ENCODE data around the gene DAP.
"Not testable (repeated sequence)": the region's sequence is repeated elsewhere in the genome, so short reads cannot be mapped to it uniquely, and the experiment has no call there.

DAP gene

DNA sequence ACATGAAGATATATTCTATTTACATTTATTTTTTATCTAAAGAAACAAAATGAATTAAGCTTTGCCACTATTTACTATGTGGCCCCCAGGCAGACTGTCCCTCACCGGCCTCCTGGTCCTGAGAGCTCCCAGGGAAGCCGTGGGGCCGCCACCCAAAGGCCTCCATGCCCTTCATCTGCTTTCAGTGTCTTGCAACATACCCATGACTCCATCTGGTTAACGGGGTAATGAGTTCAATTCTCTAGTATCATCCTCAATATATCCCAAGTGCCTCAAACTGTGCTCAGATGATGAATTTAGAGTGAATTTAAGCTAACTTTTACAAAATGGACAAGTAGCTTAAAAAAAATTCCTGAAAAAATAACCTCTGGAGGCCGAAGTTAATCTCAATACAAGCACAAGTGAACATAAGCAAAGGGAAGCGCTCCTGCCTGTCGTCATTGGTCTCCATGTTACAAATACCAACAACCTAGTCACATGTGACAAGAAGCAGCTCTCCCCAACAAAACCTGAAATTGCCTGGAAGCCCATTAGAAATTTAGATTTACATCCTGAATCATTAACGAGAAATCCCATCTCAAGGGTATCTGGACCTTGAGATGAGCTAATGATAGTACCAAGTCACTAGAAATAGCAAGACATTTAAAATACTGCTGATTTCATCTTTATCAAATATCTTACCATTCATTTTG is 26.1 kb downstream of the DAP start:
- no peak for DNase-seq (ENCODE audit: low read depth in 2 of 2)

DNA sequence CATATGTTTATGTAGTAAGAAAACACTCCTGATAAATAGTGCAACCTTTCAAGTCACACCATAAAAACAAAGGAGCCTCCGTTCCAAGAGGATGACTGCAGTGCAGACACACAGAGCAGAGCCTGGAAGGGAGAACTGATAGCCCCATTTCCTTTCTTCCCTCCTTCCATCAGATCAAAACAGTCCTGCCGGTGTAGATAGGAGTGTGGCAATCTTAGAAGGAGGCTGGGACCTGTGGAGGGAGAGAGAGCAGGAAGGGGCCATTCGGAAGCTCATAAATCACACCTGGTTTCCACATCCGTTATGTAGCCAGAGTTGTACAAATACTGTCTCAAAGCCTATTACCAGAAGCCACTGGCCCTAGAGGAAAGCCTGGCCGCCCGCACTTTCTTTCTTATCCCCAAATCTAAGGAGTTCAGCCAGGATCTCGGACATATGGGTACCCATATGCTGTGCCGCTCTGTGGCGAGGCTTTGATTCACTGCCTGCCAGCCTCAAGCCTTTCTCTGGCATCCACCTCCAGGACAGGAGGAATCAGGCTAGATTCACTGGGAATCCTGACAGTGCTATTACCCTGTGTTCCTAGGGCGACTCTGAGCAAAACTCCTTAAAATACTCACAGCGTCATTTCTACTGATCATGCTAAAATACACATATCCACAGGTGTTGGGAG is 26.9 kb downstream of the DAP start:
- DNase-seq (ENCODE audit: low read depth in 2 of 2) = no peak

DNA sequence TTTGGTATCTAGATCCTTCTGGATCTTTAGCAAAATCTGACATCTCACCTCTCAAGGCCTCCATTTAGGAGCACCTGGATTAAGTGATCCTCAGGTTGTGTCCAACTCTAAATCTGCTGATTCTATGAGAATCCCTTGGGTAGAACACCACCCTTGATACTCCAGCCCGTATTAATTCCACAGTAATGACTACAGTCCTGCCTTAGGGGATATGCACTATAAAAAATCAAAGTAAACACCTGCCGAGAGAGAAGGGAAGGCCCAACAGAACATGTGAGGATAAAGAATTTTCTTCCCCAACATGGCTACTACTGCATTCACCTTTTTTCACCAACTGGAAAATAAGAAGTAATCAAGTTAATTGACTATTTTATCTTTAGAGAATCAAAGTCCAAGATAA is 27.6 kb downstream of the DAP start:
- no peak for DNase-seq (ENCODE audit: low read depth in 2 of 2)

DNA sequence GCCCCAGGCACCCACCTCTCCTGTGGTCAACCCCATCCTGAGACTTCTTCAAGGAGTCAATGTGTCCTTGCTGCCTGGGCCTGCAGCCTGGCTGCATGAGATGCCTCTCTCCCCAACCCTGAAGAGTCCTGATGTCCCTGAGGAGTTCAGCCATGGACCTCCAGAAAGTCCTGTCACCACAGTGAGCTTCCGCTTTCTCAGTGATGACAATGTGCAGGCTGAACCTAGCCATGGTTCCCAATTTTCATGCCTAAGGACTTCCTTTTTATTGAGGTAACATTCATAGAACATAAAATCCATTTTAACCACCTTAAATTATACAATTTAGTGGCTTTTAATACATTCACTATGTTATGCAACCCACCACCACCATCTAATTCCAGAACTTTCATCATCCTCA is 29.1 kb downstream of the DAP start:
- no peak for DNase-seq (ENCODE audit: low read depth in 2 of 2)

DNA sequence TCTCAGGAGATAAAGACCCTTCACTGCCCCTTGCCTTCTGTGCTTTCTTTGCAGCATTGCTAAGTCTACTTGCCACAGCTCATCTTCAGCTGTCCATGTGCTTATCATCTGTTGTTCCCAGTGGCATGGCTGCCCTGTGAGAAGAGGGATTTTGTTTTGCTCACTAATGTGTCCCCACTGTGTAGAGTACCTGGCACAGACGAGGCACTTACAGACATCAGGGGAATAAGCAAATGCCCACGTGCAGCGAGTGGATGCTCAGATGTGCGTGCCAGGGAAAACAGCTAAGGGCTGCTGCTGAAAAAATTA is 31.0 kb downstream of the DAP start:
- DNase-seq (ENCODE audit: low read depth in 2 of 2) = no peak

DNA sequence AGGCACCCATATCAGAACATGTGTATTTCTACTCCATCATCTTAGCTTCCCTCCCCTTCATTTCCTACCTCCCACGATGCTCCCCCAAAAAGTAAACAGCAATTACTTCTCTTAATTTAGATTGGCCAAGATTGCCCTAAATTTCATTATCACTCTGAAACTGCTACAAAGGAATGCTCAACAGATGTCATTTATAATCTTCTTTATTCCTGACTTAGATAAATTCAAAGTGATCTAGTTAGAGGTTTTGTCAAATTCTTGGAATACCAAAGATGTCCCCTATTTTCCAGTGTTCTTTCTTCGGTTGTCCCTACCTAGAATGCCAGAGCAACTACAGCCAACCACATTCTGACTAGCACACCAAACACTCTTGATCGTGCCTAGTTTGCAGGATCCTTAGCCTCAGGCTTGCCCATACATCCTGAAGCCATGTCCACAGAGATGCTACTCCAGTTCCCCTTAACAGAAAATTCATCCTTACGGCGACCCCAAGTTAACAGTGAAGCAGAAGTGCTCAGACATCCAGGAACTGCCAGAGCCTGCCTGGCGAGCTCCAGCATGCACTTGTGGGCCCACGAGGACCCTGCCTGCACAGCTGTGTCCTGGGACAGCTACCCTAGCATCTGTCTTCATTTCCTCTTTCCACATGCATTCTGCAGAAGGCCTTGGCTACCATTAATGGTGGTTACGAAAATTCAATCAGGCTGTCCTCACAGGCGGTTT is 31.6 kb downstream of the DAP start:
- no peak for DNase-seq (ENCODE audit: low read depth in 2 of 2)

DNA sequence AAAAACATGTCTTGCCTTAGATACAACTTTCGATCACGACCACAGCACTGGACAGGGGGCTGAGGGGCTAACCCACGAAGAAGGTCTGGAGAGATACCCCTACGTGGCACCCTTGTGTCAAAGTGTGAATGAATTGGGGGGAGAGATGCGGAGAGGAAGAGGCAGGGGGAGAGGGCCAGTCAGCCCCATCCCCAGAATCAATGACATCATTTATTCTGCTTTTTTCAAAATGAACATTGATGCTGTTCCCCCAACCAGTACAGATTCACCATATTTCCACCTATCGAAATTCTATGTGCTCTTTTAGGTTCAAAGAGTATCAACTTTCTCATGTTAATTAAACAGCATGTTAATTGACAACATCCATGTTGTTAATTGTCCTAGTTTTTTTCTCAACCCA is 32.4 kb downstream of the DAP start:
- no peak for DNase-seq (ENCODE audit: low read depth in 2 of 2)

DNA sequence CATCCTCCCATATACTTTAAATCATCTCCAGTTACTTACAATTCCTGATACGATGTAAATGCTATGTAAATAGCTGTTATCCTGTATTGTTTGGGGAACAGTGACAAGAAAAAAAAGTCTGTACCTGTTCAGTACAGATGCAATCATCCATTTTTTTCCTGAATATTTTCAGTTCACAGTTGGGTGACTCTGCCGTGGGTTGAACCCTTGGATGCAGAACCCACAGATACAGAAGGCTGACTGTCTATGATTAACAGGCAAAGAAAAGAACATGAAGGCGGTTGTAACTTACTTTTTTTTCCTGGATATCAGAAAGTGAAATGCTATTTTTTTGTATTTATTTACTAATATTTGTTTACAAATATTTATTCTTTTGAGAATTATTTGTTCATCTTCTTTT is 33.2 kb downstream of the DAP start:
- DNase-seq (ENCODE audit: low read depth in 2 of 2) = no peak

DNA sequence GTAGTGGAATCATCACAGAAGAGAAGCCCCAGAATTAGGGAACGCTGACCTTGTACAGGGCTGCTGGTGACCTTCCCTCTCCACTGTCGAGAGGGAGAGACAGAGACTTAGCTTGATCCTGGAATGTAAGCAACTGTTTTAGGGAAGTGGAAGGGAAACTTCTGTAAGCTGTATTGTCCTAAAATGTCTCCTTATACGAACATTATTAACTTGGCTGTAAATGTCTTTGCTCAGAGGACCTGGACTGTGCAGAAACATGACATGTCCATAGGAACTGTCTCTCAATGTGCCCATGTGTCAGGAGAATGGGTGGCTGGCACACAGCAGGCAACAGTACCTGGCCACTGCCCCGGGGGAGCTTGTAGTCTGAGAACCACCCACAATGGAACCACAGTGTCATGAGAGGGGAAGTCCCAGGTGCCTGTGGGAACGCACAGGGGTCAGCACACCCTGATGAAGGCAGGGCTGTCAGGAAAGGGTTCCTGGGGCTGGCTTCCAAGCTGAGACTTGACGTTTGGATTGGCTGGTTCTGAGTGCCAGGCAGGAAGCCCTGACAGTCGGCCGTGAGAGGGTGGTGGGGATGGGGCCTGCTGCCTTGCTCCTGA is 34.0 kb downstream of the DAP start:
- DNase-seq (ENCODE audit: low read depth in 2 of 2) = no peak

DNA sequence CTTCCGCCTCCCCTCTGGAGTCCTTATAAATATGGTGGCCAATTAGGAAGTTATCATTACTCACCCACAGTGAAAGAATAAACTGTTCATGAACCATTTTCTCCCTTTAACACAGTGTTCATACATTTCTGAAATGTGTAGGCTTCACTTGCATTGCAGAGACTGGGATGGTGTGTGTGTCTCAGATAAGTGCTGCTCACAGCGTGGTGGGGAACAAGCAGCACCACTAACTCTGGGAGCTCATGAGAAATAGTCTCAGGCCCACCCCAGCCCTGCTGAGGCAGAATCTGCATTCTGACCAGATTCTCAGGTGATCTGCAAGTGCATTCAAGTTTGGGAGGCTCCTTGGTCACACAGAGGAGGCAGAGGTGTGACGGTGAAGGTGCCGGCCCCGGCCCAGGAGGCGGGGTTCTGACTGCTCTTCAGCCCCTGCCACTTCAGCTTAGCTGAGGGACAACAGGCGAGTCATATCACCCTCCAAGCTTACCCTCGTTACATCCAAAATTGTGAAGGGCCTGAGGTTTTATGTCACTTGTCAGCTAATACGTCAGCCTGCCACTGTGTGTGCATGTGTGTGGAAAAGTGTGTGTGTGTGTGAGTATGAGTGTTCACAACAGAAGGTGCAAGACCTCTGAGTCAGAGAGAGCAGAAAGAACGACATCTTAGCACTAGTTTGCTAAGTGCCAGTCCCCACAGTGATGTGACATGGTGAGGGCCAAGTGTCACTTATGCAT is 34.7 kb downstream of the DAP start:
- no peak for DNase-seq (ENCODE audit: low read depth in 2 of 2)

DNA sequence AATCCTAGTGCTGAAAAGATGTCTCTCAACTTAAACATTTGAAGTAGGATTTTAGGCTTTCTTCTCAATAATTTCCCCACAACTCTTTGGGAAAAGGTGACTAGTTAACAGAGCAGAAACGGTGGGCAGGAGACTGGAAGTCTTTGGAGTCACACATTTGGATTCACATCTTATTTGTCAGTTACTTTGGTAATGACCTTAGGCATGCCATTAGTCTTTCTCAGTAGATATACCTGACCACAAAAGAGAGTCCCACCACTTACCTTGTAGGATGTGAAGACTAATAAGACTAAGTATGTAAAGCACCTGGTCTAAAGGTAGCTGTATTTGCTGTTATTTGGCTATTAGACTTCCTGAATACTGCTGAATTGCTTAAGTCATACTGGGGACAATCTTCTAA is 35.4 kb downstream of the DAP start:
- DNase-seq (ENCODE audit: low read depth in 2 of 2) = no peak

DNA sequence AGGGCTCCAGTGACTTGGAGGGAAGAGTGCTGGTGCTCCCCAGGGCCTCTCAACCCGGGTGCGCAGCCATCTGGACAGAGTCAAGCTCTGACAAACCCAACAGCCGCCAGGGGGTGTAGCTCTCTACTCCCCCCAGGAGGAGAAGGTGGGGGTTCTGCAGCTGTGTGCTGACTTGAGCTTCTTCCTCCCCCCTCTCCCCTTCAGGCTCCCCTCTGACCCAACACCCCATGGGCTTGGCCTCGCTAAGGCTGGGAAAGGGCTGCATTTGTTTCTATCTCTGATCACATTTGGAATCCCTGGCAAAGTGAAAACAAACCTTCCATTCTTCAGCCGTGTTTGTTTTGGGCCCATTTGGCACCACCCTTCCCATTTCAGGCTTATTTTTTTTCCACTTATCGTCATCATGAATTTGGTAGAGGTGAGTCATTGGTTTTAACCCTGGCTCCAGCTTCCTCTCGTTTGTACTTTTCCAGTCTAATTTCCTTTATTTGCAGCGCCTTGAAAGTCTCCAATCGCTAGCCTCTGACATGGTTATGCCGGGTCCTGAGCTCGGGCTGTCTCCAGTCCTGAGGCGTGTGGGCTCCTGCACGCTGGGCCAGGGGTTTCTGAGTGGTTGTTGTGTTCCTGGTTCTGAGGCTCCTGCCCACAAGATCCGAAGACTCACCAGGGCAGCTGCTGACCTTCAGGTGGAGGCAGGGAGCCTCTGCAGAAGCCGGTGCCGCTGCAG is 36.1 kb downstream of the DAP start:
- DNase-seq (ENCODE audit: low read depth in 2 of 2) = no peak

DNA sequence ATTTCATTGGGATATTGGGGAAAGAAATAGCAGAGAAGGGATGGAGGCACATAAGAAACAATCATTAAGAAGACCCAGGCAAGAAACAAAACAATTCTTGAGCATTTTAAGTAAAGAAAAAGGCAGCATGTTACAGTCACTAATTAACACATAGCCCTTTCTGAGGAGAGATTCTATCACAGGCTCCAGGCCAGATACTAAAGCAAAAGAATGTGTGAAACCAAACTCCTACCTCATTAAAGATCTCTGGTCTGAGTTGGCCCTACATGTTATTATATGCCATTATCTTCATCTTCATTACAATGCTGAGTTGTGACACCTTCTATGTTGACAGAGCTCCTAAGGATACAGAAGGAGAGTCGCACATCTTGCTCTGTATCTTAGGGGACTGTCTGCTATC is 37.5 kb downstream of the DAP start:
- no peak for DNase-seq (ENCODE audit: low read depth in 2 of 2)

DNA sequence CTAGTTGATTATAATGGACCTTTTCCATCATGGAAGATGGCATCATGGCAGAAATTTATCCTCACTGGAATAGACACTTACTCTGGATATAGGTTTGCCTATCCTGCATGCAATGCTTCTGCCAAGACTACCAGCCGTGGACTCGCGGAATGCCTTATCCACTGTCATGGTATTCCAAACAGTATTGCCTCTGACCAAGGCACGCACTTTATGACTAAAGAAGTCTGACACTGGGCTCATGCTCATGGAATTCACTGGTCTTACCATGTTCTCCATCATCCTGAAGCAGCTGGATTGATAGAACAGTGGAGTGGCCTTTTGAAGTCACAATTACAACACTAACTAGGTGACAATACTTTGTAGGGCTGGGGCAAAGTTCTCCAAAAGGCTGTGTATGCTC is 40.3 kb downstream of the DAP start:
- not testable (repeated sequence) for DNase-seq (ENCODE audit: low read depth in 2 of 2)

DNA sequence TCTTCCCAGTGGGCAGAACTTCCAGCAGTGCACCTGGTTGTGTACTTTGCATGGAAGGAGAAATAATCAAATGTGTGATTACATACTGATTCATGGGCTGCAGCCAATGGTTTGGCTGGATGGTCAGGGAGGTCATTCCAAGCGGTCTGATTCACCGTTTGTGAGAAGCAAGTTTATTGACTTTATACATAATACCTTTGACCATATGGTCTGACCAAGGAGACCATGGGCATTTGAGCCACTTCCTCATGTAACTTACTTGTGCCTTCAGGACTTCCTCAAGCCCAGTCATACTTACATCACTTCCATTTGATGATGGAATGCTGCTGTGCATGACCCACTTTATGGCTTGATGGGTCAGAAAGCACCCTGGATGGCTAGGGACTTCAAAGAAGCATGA is 41.1 kb downstream of the DAP start:
- no peak for DNase-seq (ENCODE audit: low read depth in 2 of 2)

DNA sequence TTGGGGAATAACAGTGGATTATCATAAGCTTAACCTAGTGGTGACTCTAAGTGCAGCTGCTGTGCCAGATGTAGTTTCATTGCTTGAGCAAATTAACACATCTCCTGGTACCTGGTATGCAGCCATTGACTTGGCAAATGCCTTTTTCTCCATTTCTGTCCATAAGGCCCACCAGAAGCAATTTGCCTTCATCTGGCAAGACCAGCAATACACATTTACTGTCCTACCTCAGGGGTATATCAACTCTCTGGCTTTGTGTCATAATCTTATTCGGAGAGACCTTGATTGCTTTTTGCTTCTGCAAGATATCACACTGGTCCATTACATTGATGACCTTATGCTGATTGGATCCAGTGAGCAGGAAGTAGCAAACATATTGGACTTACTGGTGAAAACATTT is 42.4 kb downstream of the DAP start:
- not testable (repeated sequence) for DNase-seq (ENCODE audit: low read depth in 2 of 2)

DNA sequence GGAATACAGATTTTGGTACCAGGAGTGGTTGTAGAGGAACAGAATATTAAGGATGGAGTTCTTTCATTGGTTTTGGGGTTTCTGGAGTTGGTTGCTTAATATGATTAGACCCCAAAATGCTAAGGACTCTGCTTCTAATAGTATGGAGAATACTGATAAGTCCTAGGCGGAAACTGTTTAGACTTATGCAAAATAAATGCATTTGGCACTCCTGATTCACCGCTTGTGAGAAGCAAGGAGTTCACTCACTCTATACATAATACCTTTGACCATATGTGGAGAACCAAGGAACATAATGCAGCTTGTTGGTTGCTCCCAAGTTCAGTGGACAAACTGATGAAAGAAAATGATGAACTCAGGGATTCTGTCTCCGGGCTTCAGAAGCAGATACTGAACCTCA is 44.2 kb downstream of the DAP start:
- DNase-seq (ENCODE audit: low read depth in 2 of 2) = not testable (repeated sequence)

DNA sequence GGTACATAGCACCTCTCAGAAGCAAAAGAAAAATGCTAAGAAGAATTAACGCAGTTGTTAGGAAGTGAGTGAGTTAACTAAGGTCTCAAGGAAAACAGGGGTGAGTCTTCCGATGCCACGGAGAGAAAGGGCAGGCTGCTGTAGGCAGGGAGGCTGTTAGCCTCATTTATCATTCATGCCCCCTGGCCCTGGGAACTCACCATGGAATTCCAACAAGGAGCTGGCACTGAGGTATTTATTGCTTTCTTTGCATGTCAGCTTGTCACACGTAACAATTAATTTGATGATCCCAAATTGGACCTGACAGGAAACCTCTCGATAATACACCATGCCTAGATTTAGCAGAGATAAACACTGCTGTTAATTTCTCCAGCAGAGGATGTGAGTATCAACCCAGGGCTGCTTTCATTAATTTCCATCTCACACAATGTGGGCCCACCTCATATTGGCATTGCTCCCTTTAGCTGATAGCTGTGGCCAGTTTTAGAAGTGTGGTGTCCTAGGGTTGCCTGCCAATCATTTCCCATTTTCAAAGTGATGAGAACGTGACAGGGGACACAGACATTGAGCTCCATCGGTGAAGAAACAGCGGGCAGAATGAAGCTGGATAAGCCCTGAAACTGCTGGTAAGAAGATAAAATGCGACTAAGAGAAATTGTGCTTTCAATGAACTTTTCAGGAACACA is 45.3 kb downstream of the DAP start:
- no peak for DNase-seq (ENCODE audit: low read depth in 2 of 2)

DNA sequence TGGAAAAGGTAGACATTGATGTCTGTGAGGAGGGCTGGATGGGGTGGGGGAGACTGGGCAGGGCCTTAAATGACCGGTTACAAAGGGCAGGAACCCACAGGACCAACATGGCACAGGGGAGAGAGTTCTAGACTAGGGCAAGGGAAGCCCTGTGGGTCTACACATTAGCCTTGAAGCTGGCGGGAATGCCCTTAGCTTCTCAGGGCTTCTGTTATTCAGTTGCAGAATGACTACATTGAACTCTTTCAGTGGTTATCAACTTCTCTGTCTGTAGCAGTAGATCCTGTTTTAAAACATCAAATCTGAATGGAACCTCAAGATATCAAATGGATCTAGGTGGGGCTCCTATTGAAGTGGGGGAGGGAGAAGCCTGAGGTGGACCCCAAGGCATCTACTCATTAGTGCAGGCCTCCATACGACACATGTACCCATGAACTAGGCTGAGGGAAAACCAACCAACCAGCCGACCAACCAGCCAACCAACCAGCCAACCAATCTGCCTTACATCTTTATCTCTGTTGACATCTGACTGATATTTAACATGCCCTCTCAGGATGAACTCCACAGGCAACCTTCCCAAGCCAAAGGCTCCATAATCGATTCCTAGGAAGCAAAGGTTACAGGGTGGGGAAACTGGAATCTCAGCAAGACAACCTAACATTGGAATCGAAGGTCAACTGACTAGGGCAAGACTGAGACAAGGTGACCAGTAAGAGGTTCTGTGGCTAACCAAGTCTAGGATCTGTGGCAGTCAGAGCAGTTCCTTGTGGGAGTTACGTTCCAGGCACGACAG is 48.3 kb downstream of the DAP start:
- DNase-seq (ENCODE audit: low read depth in 2 of 2) = no peak

DNA sequence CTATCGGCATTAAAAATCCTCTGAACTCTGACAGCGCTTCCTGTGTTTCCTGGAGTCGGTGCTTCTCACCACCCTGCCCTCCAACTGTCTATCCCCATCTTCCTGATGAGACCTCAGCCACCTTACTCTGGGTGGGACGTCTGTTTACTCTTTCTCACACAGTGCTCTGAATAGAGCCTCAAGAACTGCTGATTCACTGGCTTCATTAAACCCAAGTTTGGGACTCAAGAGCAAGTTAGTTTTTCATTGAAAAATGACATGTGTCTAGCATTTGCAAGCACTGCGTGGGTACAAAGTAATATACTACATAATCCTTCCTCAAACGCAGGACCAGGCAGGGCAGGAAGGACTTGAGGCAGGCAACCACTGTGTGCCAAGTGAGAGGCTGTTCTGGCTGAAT is 49.5 kb downstream of the DAP start:
- DNase-seq (ENCODE audit: low read depth in 2 of 2) = no peak

Measured in fibroblast of skin of left biceps (primary cell).